GM18870 (cell line): Measurements from ENCODE around the gene ZAP70.

Experiments
- ATAC-seq: cut with Tn5 transposase; IDR thresholded peaks from one replicate; pipeline ENCODE4 v1.9.1; 2021; ENCODE audit warnings: moderate library complexity; ENCODE audit not compliant: unreplicated experiment

ZAP70 gene

DNA sequence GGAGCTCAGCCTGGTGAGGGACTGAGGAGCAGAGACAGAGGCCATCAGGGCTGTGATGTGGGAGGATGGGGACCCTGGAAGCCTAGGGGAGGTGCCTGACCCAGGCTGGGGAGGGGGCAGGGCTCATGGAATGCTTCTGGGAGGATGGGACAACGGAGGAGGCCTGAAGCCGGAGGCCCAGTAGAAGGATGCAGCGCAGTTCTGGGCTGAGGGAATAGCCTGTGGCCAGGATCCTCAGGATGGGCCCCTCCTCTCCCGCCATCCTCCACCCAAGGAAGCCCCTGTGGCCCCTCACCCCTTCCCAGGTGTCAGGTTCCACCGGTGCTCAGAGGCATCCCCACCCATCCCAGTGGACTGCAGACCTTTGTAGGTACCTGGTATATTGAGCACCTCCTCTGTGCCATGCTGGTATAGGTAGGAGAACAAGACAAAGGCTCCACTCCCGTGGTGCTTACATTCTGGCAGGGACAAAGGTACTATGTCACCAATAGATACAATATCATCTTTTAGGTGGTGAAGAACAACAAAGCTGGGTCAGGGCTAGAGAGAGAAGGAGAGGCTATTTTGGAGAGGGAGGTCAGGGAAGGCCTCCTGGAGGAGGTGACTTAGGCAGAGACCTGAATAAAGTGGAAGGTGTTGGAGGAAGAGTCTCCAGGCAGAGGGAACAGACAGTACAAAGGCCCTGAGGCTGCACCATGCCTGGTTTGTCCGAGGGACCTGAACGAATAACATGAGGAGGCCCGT is 2.7 kb downstream of the ZAP70 start:
- no peak for ATAC-seq

DNA sequence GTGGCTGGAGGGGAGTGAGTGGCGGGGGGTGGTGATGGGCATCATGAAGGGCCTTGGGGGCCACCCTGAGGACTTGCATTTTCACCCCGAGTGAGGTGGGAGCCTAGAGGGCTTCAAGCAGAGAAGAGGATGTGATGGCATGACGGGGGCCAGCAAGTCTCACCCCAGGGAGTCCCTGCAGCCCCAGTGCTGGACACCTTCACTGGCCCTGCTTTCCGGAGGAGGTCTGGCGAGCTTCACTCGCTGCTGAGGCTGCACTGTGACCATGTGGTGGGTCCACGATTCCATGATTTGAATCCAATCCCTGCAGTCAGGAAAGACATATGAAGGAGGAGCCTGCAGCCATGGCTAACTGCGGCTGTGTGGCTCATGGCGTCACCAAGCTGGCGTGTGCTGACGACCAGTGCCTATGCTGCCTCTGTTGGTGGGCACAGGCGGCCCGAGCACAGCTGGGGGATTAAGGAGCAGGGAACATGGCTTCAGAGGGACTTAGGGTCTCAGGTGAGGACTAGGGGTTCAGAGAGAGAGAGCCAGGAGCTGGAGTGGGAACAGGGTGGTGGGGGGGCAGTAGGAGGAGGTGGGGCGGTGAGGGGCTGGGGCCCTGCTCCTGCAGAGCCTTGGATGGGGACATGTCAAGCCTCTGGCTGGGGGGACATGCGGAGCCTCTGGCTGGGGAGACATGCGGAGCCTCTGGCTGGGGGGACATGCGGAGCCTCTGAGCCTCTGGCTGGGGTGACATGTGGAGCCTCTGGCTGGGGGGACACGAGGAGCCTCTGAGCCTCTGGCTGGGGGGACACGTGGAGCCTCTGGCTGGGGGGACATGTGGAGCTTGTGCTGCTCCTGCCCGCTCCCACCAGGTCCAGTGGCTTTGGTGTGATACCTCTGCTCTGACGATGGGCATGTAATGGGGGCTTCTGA is 3.6 kb downstream of the ZAP70 start:
- ATAC-seq, result no peak

DNA sequence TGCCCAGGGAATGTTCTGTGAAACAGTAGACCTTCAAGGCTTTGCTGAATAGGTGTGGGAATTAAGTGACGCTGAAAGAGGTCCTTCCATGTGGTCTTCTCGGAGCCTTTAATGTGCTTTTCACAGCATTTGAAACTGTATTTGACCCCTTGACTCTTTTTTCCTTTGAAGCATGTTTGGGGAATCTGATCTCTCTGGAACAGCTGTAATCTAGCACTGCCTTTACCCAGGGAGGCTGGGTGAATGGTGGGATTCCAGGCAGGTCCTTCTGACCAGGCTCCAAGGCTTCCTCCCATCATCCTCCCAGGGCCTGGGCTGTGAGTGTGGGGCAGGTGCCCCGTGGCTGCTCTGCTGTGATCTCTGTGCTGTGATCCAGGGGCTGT is 4.2 kb downstream of the ZAP70 start:
- no peak for ATAC-seq

DNA sequence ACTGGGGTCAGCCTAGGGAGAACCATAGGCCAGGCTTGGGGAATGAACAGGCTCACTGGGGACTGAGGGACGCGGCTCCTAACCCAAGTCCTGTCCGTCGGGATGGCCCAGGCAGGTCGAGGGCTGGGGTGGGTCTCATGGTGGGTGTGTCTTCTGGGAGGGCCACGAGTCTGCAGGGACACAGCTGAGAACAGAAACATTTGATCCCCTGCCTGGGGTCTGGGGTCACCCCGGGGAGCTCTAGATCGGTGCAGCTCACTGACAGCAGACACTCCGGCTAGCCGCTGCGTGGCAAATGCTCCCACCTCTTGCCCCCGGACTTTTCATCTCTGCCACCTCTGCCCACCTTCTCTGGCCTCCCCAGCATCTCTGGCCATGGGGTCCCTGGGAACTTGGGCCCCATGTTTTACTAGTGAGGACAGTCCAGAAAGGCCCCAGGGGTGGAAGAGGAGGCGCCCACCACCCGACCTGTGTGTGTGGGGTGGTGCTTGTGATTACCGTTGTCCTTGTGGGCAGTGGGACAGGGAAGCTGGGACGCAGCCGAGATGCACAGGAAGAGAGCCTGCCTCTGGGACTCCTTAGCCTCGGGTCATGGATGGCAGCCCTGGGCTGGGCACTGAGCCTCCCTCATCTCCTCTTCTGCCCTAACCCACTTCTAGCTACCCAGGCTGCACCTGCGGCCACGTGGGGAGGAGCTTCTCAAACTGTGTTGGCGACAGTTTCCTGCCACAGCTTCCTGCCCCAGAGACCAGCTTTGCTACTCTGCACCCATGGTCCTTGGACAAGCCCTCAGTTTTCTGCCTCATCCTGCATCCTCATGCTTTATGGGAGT is 4.9 kb downstream of the ZAP70 start:
- ATAC-seq, result no peak

DNA sequence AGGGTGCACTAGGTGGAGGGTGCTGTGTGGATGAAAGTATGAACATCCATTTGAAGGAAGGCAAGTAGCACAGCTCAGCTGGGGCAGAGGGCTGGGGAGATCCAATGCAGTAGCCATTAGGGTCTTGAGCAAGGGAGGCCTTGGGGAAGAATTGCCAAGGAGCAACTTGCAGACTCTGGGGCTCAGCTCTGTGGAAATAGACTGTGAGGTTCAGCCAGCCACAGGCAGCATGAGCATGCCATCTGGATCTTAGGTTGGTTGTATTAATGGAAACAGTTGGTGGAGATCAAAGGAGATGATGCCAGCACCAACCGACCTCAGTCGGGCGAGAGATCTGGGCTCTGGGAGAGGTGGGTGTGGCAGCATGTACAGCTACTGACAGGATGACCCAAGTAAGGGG is 5.6 kb downstream of the ZAP70 start:
- ATAC-seq, result no peak

DNA sequence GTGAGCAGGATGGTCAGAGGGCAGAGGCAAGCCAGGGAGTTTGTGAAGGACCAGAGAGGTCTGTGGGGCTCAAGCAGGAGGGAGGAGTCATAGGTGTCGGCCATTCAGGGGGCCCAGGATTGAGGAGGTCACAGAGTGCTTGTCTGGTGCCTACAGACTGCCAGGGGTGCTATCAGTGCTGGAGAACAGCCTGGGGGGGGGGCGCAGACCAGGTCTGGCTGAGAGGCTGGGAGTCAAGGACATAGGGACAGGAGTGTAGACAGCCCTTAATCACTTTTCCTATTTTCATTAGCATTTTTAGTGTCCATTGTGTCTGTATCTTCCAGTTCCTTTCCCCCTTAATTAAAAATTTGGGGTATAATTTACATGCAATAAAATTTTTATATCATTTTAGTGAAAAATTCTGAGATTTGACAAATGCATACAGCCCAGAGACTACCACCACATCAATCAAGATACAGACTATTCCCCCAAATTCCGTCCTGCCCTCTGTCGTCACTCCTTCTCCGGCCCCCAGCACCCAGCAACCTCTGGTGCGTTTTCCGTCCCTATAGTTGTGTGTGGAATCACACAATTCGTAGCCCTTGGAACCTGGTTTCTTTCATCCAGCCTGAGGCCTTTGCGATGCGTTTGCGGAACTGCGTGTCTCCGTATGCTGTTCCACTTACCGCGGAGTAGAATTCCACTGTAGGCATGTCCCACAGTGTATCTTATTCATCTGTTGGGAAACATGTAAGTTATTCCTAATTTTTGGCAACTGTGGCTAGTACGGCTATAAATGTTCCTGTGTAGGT is 6.2 kb downstream of the ZAP70 start:
- ATAC-seq, result no peak

DNA sequence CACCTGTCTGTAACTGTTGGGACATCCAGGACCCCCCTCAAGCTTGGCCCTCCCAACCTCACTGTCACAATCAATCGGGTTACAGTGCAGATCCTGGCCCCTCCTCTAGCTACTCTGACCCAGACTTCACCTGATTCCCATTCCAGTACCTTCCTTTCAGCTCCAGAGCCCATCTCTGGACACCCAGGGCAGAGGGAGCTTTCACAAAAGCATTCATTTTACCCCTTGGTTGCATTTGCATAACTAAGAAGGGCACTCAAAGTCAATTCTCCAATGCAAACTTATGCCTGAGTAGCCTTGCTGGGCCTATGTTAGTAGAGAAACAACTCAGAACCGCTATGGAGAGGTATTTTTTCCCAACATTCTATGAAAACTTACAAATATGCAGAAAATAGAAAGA is 7.4 kb downstream of the ZAP70 start:
- ATAC-seq, result no peak

DNA sequence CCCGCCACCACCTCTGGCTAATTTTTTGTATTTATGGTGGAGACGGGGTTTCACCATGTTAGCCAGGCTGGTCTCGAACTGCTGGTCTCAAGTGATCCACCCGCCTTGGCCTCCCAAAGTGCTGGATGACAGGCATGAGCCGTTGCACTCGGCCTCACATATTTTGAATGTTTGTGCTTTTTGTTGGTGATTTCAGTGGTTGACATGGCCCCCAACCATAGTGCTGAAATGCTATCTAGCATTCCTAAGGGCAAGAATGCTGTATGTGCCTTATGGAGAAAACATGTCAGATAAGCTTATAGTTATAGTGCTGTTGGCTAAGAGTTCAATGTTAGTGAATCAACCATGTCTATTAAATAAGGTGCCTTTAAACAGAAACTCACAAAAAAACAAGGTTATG is 8.9 kb downstream of the ZAP70 start:
- no peak for ATAC-seq

DNA sequence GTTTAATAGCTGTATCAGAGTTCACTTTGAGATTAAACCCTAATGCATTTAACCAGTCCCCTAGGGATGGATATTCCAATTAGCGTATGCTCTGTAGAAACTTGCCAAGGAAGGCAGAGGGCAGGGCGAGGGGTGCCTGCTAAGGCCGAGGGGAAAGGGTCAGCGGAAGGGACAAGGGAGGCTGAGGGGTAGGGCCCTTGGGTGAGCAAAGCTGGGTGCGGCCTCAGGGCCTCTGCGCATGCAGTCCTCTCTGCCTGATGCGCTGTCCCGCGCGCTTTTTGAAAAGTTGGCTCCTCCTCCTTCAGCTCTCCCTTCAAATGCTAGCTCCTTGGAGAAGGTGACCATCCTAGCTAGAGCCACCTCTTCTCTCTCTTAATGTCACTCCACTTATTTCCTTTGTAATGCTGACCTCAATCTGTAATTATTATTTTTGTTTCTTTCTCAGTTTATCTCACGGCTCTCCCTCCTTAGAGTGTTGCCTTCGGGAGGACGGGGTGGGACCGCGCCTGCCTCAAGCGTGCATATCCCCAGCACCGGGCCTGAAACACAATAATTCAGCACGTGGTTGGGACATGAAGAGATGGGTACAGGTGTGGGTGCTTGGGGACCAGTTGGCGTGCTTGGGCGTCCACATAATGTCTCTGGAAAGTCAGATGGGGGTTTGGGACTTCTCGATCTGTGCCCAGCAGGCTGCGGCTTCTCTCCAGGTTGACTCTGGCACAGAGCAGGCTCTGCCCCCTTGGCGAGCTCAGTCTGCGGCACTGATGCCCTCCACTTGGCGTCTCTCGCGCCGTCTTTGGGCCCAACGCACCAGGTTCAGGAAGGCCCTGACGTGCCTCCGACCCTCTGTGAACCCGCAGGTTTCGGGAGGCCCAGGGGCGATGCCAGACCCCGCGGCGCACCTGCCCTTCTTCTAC is 10.0 kb downstream of the ZAP70 start:
- ATAC-seq, result no peak

DNA sequence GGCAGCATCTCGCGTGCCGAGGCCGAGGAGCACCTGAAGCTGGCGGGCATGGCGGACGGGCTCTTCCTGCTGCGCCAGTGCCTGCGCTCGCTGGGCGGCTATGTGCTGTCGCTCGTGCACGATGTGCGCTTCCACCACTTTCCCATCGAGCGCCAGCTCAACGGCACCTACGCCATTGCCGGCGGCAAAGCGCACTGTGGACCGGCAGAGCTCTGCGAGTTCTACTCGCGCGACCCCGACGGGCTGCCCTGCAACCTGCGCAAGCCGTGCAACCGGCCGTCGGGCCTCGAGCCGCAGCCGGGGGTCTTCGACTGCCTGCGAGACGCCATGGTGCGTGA is 10.7 kb downstream of the ZAP70 start:
- ATAC-seq, result no peak

DNA sequence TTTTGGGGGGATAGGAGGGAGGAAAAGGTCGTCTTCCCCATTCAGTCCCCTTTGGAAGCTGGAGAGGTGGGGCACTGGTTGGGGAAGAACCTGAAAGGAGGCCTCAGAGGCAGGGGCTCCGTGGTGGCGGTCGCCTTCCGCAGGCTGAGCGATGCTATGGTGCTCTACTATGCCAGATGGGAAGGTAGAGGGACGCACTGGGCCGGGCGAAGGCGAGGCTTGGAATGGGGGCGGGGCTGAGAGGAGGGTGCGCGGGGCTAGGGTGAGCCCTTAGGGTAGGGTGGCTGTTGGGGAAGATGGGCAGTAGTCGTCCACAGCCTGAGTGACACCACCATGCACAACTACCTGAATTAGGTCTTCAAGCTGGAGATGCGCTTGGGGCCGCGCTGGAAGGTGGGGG is 11.1 kb downstream of the ZAP70 start:
- no peak for ATAC-seq

DNA sequence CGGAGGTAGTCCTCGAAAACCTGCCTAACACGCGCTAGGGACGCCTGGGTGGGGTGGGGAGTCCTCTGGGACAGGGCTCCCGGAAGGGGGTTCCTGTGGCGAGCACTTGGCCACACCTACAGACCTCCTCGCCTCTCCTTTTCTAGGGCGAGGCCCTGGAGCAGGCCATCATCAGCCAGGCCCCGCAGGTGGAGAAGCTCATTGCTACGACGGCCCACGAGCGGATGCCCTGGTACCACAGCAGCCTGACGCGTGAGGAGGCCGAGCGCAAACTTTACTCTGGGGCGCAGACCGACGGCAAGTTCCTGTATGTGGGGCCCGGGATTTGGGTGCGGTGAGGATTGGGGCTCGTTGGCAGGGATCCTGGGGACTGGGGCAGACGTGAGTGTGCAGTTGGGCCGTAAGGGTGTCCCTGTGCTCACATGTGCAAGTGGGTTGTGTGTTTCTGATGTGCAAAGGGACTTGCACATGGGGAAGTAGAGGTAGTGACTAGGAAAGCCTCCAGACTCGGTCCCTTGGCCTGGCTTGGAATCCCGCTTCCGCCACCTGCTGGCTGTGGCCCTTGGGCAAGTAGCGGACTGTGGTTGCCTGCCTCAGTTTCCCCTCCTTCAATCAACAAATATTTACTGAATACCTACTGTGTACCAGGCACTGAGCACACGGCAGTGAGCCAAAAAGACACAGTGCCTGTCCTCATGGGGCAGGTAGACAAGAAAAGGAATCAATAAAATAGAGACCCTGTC is 11.7 kb downstream of the ZAP70 start:
- ATAC-seq, result no peak

DNA sequence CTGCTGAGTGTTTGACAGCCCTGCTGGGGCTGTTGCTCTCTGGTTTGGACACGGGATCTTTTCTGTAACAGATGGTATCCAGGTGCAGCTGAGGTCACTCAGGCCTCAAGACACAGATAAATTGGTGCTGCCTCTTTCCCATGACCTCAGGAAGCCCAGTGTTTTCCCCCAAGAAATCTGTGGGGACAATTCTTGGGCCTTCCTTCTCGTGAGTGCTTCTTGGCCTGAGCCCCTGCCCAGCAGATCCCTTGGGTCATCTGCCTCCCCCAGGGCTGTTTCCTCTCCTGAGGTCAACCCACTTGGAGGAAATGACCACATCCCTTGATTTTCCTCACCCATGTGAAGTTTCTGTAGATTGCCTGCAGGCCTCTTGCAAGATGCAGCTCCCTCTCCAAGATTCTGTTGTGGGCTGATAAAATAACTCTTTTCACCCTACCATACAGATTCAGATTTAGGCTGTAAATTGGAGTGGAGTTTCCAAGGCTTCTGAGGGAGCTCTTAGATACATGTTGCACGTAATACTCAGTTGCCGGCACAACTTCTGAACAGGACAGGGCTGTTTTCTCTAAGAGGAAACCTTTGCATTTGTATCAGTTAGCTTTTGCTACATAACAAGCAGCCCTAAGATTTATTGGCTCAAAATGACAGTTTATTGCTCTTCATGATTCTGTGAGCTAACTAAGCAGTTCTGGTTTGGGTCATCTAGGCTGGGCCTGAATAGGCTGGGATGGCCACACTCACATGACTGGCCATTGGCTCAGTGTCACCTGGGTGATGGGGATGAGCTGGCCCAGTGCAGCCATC is 13.1 kb downstream of the ZAP70 start:
- ATAC-seq, result no peak

DNA sequence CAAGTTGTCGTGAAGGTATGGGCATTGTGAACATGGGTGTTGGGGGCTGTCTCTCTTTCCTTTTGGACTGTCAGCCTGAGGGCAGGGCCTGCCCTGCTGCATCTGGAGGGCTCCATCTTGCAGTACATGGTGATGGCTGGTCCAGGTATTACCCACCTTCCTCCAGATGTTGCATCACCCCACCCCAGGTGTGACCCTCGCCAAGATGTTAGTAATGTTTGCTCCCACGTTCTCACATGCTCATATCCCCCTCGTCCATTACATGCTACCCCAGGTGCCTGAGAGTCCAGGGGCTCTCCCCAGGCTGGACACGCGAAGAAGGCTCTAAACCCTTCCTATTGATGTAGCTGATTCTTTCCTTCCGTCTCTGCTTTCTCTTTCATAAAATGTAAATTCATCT is 13.9 kb downstream of the ZAP70 start:
- ATAC-seq, result no peak

DNA sequence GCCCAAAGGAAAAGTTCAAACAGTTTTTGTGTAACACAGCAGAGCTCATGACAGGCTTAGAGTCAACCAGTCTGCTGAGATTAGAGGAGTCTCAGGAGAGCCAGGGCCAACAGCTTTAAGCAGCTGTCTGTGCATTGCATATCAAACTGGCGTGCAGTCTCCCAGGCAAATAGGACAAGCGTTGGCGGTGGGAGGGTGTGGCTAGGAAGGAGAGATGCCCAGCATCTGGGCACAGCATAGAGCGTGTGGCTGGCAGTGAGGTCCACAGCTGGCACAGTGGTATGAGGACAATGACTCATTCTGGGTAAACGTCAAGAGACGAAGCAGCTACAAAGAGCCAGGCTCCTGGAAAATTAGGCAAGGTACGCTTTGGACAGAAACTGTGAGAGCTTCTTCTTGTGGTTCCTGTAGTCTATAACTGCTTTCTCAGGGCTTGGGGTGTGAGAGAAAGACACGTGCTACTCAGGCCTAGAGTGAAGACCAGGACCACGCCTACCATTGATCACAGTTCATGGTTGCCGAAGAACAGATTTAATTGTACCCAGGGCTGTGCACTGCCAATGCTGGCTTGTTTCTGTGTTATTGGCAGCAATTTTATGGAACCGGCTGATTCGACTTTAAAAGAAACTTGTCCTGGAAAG is 14.8 kb downstream of the ZAP70 start:
- ATAC-seq, result no peak

DNA sequence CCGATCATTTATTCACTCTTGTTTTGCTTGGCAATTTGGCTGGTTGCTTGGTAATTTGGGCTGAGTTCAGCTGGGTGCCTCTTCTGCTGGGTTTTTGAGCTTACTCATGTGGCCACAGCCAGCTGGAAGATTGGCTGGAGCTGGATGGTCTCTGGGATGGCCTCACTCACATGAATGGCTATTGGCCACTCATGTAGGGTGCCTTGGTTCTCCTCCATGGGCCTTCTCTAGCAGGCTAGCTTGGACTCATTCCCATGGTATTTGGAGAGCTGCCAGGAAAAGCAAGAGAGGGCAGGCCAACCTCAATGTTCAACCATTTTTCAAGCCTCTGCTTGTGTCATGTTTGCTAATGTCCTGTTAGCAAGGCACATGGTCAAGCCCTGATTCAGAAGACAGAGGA is 16.9 kb downstream of the ZAP70 start:
- no peak for ATAC-seq

DNA sequence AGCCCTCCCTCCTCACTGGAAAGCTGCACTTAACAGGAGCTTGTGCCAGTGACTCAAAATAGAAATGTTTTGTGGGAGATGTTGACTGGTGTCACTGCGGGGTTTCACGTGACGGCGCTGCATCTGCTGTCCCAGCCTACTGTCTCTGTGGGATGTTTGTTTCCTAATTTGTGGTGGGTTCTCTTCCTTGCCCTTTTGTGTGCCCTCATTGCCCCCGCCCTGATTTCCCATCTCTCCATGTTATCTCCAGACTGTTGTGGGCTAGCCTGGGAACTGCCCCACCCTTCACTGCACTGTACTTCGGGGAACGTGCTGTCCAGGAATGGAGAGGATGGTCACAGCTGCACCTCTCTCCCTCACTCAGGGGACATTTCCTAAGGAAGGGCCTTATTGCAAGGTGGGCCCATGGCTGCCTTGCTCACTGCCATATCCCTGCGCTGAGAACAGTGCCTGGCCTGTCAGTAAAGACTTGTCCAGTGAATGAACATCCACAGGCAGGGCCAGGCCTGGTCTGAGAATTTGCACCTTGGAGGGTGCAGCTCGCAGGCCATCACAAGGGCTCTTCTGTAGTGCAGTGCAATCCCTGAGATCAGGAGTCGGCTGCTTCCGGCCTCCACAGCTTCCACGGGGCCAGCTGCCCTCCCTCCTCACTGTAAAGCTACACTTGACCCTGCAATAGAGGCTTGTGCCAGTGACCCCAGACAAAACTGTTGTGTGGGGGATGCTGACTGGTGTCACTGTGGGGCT is 18.1 kb downstream of the ZAP70 start:
- no peak for ATAC-seq
